NB4 (cell line): ENCODE results near the gene CCDC149.

Source experiments
- CTCF ChIP-seq: IDR thresholded peaks from one replicate; pipeline ENCODE4 v1.5.1; 2012; ENCODE audit warnings: low read depth, low read length
- MYC ChIP-seq: IDR thresholded peaks from 2 replicates; pipeline ENCODE4 v1.6.1; 2011; ENCODE audit warnings: low read depth, low read length
- POLR2A ChIP-seq: IDR thresholded peaks from 2 replicates; pipeline ENCODE4 v1.6.1; 2011; ENCODE audit warnings: mild to moderate bottlenecking; ENCODE audit not compliant: insufficient read length; ENCODE audit errors: extremely low read depth

- TF ChIP-seq POLR2A (no peak), CTCF (no peak), MYC (no peak)
Measured at GRCh38 chr4:24922416-24922815, 9.6 kb upstream of the CCDC149 start.
